H9 (cell line): ENCODE measurements around the gene UVRAG. TPM values are rescaled to one million over a fixed set of nuclear protein-coding genes. Genes with fewer than 3 reads are reported as not detected.

ENCODE experiments used
- DNase-seq: peaks from one replicate; pipeline ENCODE4 v3.0.0-alpha.2; 2017
- H2AFZ ChIP-seq: one replicate; pipeline ENCODE4 v1.6.1; 2013; ENCODE audit warnings: mild to moderate bottlenecking, low read length, control low read depth, moderate library complexity
- H2AK5ac ChIP-seq: 2 replicates; pipeline ENCODE4 v1.6.1; 2013; ENCODE audit warnings: low read length, control low read depth, mixed read lengths; ENCODE audit not compliant: insufficient read length
- H2BK120ac ChIP-seq: one replicate; pipeline ENCODE4 v1.6.1; 2013; ENCODE audit warnings: low read depth, mild to moderate bottlenecking, low read length, control low read depth, inconsistent platforms; ENCODE audit not compliant: poor library complexity, severe bottlenecking
- H2BK12ac ChIP-seq: 2 replicates; pipeline ENCODE4 v1.6.1; 2013; ENCODE audit warnings: low read length, control low read depth, mixed read lengths, low read depth; ENCODE audit not compliant: insufficient read length
- H2BK15ac ChIP-seq: 2 replicates; pipeline ENCODE4 v1.6.1; 2013; ENCODE audit warnings: low read depth, low read length, control low read depth
- H2BK20ac ChIP-seq: one replicate; pipeline ENCODE4 v1.6.1; 2013; ENCODE audit warnings: low read depth, mild to moderate bottlenecking, low read length, control low read depth, inconsistent platforms; ENCODE audit not compliant: poor library complexity, severe bottlenecking
- H2BK5ac ChIP-seq: 2 replicates; pipeline ENCODE4 v1.6.1; 2013; ENCODE audit warnings: low read length, control low read depth, mixed read lengths; ENCODE audit not compliant: insufficient read length
- H3K14ac ChIP-seq: 2 replicates; pipeline ENCODE4 v1.6.1; 2013; ENCODE audit warnings: low read length, control low read depth; ENCODE audit not compliant: insufficient read depth
- H3K18ac ChIP-seq: 2 replicates; pipeline ENCODE4 v1.6.1; 2013; ENCODE audit warnings: low read depth, mild to moderate bottlenecking, mixed read lengths, low read length, control low read depth; ENCODE audit not compliant: insufficient read length
- H3K23ac ChIP-seq: 2 replicates; pipeline ENCODE4 v1.6.1; 2013; ENCODE audit warnings: low read length, control low read depth, mixed read lengths, low read depth; ENCODE audit not compliant: insufficient read length
- H3K23me2 ChIP-seq: 2 replicates; pipeline ENCODE4 v1.6.1; 2013; ENCODE audit warnings: low read depth, mild to moderate bottlenecking, mixed read lengths, low read length, control low read depth; ENCODE audit not compliant: insufficient read length, poor library complexity, severe bottlenecking
- H3K27ac ChIP-seq: 2 replicates; pipeline ENCODE4 v1.5.1; 2013; ENCODE audit warnings: low read length, control low read depth, mixed read lengths, low read depth; ENCODE audit not compliant: insufficient read length
- H3K27me3 ChIP-seq: 2 replicates; pipeline ENCODE4 v1.6.1; 2013; ENCODE audit warnings: low read length, control low read depth, inconsistent platforms; ENCODE audit not compliant: insufficient read depth
- H3K4ac ChIP-seq: 2 replicates; pipeline ENCODE4 v1.6.1; 2013; ENCODE audit warnings: low read depth, mild to moderate bottlenecking, control low read depth, inconsistent platforms, low read length, moderate library complexity
- H3K4me1 ChIP-seq: 2 replicates; pipeline ENCODE4 v1.6.1; 2013; ENCODE audit warnings: low read length, control low read depth, inconsistent platforms; ENCODE audit not compliant: insufficient read depth
- H3K4me2 ChIP-seq: 2 replicates; pipeline ENCODE4 v1.6.1; 2013; ENCODE audit warnings: low read length, control low read depth, mixed read lengths; ENCODE audit not compliant: insufficient read length, insufficient read depth
- H3K56ac ChIP-seq: 2 replicates; pipeline ENCODE4 v1.6.1; 2013; ENCODE audit warnings: low read depth, mild to moderate bottlenecking, mixed read lengths, low read length, control low read depth; ENCODE audit not compliant: insufficient read length
- H3K79me1 ChIP-seq: 2 replicates; pipeline ENCODE4 v1.6.1; 2013; ENCODE audit warnings: low read depth, mild to moderate bottlenecking, moderate library complexity, low read length, control low read depth, inconsistent platforms; ENCODE audit not compliant: insufficient read depth, poor library complexity, severe bottlenecking
- H3K79me2 ChIP-seq: 2 replicates; pipeline ENCODE4 v1.6.1; 2013; ENCODE audit warnings: low read length, control low read depth, inconsistent platforms; ENCODE audit not compliant: insufficient read depth
- H3K9ac ChIP-seq: 2 replicates; pipeline ENCODE4 v1.6.1; 2013; ENCODE audit warnings: low read length, control low read depth, mixed read lengths; ENCODE audit not compliant: insufficient read length; ENCODE audit errors: extremely low read depth
- H3K9me3 ChIP-seq: one replicate; pipeline ENCODE4 v1.6.1; 2013; ENCODE audit warnings: low read depth, low read length, inconsistent platforms; ENCODE audit not compliant: control insufficient read depth
- H3T11ph ChIP-seq: one replicate; pipeline ENCODE4 v1.6.1; 2013; ENCODE audit warnings: mild to moderate bottlenecking, low read length, control low read depth, inconsistent platforms
- H4K20me1 ChIP-seq: one replicate; pipeline ENCODE4 v1.6.1; 2013; ENCODE audit not compliant: control insufficient read depth, insufficient read length, insufficient read depth
- H4K5ac ChIP-seq: 2 replicates; pipeline ENCODE4 v1.6.1; 2013; ENCODE audit warnings: low read depth, mild to moderate bottlenecking, mixed read lengths, low read length, control low read depth; ENCODE audit not compliant: insufficient read length
- H4K8ac ChIP-seq: replicated peaks from 2 replicates; pipeline ENCODE4 v1.6.1; 2013; ENCODE audit warnings: low read length, control low read depth, mixed read lengths, low read depth; ENCODE audit not compliant: insufficient read length
- H4K91ac ChIP-seq: 2 replicates; pipeline ENCODE4 v1.6.1; 2013; ENCODE audit warnings: low read depth, mild to moderate bottlenecking, moderate library complexity, mixed read lengths, low read length, control low read depth; ENCODE audit not compliant: insufficient read length
- H3K27ac Mint-ChIP-seq, 3 experiments: 2 replicates in 2 of 3; 3 replicates in 1 of 3; pipeline ENCODE4 v1.8.0; 2020 to 2021; ENCODE audit warnings: mixed read lengths in 3 of 3, mild to moderate bottlenecking in 1 of 3, moderate library complexity in 1 of 3
- H3K27me3 Mint-ChIP-seq: 2 replicates; pipeline ENCODE4 v1.8.0; 2021; ENCODE audit warnings: low read depth, mild to moderate bottlenecking, moderate library complexity, mixed read lengths
- H3K36me3 Mint-ChIP-seq, 3 experiments: 2 replicates in 2 of 3; 3 replicates in 1 of 3; pipeline ENCODE4 v1.8.0; 2020 to 2021; ENCODE audit warnings: low read depth in 3 of 3, mixed read lengths in 3 of 3; ENCODE audit not compliant: insufficient read depth in 1 of 3
- H3K4me1 Mint-ChIP-seq, 2 experiments: 2 replicates each; pipeline ENCODE4 v1.8.0; 2020; ENCODE audit warnings: mixed read lengths in 2 of 2
- H3K4me3 Mint-ChIP-seq, 2 experiments: 2 replicates in 1 of 2; 3 replicates in 1 of 2; pipeline ENCODE4 v1.8.0; 2020 to 2021; ENCODE audit warnings: mild to moderate bottlenecking in 2 of 2, mixed read lengths in 2 of 2, moderate library complexity in 1 of 2
- H3K9me3 Mint-ChIP-seq, 2 experiments: 2 replicates in 1 of 2; 3 replicates in 1 of 2; pipeline ENCODE4 v1.8.0; 2020; ENCODE audit warnings: mild to moderate bottlenecking in 2 of 2, mixed read lengths in 2 of 2, moderate library complexity in 1 of 2
- CTCF ChIP-seq: fragments of 200-600 bp; sonication (generic); conservative IDR thresholded peaks from 3 replicates; pipeline ENCODE4 v1.8.0; 2021; ENCODE audit warnings: antibody characterized with exemption, mild to moderate bottlenecking
- WGBS: extraction: QIAGEN DNeasy Blood & Tissue Kit; methylation state at CpG from one replicate; pipeline ENCODE4 v1.1.7; 2013; ENCODE audit warnings: missing lambda C conversion rate, low lambda C conversion rate, mixed read lengths; ENCODE audit not compliant: insufficient read length; ENCODE audit errors: extremely low coverage; 5-methylcytosine and 5-hydroxymethylcytosine counted together
- total RNA-seq: library from RNA; stranded (reverse); gene quantifications from 2 replicates; pipeline ENCODE4 v1.2.1, GENCODE V29; 2021

UVRAG gene
- total RNA-seq, 1 experiment from 2014 or later, result 18.5 TPM

DNA sequence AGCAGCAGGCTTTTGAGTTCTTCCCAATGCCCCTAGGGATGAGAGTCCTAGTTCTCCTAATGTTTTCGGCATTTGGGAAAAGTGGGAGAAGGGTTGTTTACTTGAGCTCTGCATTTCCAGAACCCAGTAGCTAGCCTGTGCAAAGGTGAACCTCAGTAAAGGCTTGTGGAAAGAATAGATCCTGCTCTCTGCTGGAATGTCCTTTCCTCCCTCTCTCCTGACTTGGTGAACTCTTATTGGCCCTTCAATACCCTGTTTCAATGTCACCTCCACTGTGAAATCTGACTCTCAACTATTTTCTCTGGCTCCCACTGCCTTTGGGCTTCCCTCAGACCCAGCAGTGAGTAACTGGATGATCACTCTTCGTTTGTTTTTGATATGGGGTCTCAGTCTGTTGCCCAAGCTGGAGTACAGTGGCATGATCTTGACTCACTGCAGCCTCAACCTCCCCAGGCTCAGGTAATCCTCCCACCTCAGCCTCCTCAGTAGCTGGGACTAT lies 2.4 kb upstream of the UVRAG start:
- Histone ChIP-seq H3K27ac (no peak overlapping the region), H2BK5ac (no peak overlapping the region), H3K27me3 (no peaks in the 10 kb centered on the region), H3K9me3 (no peaks in the 10 kb centered on the region), H2BK120ac (no peak overlapping the region), H2BK20ac (no peak overlapping the region), H3K4me1 (peaks cover 6% of the 10 kb centered on the region; the same call in 1 of the 2 replicates), H4K8ac (no peak overlapping the region), H2AK5ac (no peak overlapping the region), H3K56ac (no peak overlapping the region), H3K14ac (no peak overlapping the region), H4K91ac (no peak overlapping the region), H2BK12ac (no peak overlapping the region), H3K23ac (no peak overlapping the region), H3K4ac (no peak overlapping the region), H3K4me2 (no peak overlapping the region), H3T11ph (no peak overlapping the region), H4K5ac (no peak overlapping the region), H2BK15ac (no peak overlapping the region), H3K9ac (no peak overlapping the region), H3K23me2 (peaks cover 10% of the 10 kb centered on the region), H4K20me1 (no peaks in the 10 kb centered on the region), H3K18ac (no peak overlapping the region), H3K79me2 (peaks cover 5% of the 10 kb centered on the region), H3K79me1 (no peaks in the 10 kb centered on the region), H2AFZ (no peak overlapping the region)
- no peak for DNase-seq
- H3K27me3 Mint-ChIP-seq, result no peaks in the 10 kb centered on the region
- H3K27ac Mint-ChIP-seq, result peak overlapping the region in 2 of 3 experiments; percentile 39 to 43; a peak in 2 of 7 replicates
- H3K36me3 Mint-ChIP-seq, result no peaks in the 10 kb centered on the region
- no peaks in the 10 kb centered on the region for H3K9me3 Mint-ChIP-seq
- H3K4me1 Mint-ChIP-seq, result peaks cover 16 to 18% of the 10 kb centered on the region in 2 experiments
- WGBS, result no CpG with 5 or more reads among the region's 2 CpGs
- no peak overlapping the region for H3K4me3 Mint-ChIP-seq
- TF ChIP-seq CTCF, result no peak
